ENCODE data around the gene SEMA3F.

DNA sequence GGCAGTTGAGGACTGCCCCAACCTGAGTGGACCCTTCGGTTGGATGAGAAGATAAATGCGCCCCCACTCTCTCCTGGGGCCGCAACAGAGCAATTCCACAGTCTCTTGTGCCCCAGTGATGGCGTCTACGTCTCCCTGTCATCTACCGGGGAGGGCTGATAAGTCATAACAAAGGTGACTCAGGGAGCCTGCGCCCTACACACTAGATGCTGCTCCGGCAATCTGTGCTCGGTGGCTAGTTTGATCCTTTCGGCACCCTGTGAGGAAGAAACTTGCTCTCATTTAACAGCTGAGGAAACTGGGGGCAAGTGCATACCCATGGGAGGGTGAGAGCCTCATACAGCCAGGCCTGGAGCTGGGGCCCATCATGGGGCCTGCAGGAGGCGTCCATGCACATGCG lies 14.1 kb upstream of the SEMA3F start:
- TF ChIP-seq, protein P1, sequence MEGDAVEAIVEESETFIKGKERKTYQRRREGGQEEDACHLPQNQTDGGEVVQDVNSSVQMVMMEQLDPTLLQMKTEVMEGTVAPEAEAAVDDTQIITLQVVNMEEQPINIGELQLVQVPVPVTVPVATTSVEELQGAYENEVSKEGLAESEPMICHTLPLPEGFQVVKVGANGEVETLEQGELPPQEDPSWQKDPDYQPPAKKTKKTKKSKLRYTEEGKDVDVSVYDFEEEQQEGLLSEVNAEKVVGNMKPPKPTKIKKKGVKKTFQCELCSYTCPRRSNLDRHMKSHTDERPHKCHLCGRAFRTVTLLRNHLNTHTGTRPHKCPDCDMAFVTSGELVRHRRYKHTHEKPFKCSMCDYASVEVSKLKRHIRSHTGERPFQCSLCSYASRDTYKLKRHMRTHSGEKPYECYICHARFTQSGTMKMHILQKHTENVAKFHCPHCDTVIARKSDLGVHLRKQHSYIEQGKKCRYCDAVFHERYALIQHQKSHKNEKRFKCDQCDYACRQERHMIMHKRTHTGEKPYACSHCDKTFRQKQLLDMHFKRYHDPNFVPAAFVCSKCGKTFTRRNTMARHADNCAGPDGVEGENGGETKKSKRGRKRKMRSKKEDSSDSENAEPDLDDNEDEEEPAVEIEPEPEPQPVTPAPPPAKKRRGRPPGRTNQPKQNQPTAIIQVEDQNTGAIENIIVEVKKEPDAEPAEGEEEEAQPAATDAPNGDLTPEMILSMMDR (conservative IDR thresholded peaks at IDR 0.05; ENCODE audit: low read depth in 2 of 2): no peak
- TF ChIP-seq POLR2AphosphoS5 (IDR thresholded peaks at IDR 0.05; ENCODE audit: low read depth) (no peak), EZH2phosphoT487 (IDR thresholded peaks at IDR 0.05; ENCODE audit: unreplicated experiment) (no peak), EZH2 (IDR thresholded peaks at IDR 0.05; ENCODE audit: low read depth, unreplicated experiment) (no peak), STAT1 (IDR thresholded peaks at IDR 0.05; ENCODE audit: unreplicated experiment) (no peak), ETS1 (IDR thresholded peaks at IDR 0.05) (no peak), JUNB (IDR thresholded peaks at IDR 0.05; ENCODE audit: unreplicated experiment) (no peak)

Measured in GM23338 (cell line).